Peyer's patch (tissue), 4 donors: ENCODE measurements around the gene SIX5. TPM values are rescaled to one million over a fixed set of nuclear protein-coding genes. Genes with fewer than 3 reads are reported as not detected.

Experiments used
- DNase-seq, 3 donors: peaks; one replicate each; pipeline ENCODE4 v3.0.0-alpha.2; 2017 to 2019
- H3K27ac ChIP-seq, 4 donors: fragments of 200-600 bp; sonication (generic); one replicate each; pipeline ENCODE4 v1.5.1; 2016 to 2019
- H3K27me3 ChIP-seq, 2 donors: fragments of 200-600 bp; sonication (generic); one replicate each; pipeline ENCODE4 v1.5.1; 2019
- H3K36me3 ChIP-seq, 3 donors: fragments of 200-600 bp; sonication (generic); one replicate each; pipeline ENCODE4 v1.5.1; 2016 to 2019
- H3K4me1 ChIP-seq, 4 donors: fragments of 200-600 bp; sonication (generic); one replicate each; pipeline ENCODE4 v1.5.1; 2016 to 2019
- H3K4me3 ChIP-seq, 4 donors: fragments of 200-600 bp; sonication (generic); 1 replicate in 3 of 4; 2 replicates in 1 of 4; pipeline ENCODE4 v1.5.1; 2016 to 2019; ENCODE audit warnings: mild to moderate bottlenecking in 1 of 4
- H3K9me3 ChIP-seq, 4 donors: fragments of 200-600 bp; sonication (generic); one replicate each; pipeline ENCODE4 v1.5.1; 2016 to 2019; ENCODE audit warnings: mild to moderate bottlenecking in 1 of 4
- CTCF ChIP-seq, 6 experiments: fragments of 450-650 bp in 4 of 6; fragments of 200-600 bp in 2 of 6; sonication (generic) in 1 of 6; IDR thresholded peaks; one replicate each; pipeline ENCODE4 v1.5.1; 2017 to 2019; ENCODE audit warnings: antibody characterized with exemption in 6 of 6, mild to moderate bottlenecking in 3 of 6, moderate library complexity in 1 of 6
- POLR2A ChIP-seq, 2 donors: fragments of 450-650 bp; IDR thresholded peaks; one replicate each; pipeline ENCODE4 v1.5.1; 2017; ENCODE audit warnings: antibody characterized with exemption in 2 of 2, mild to moderate bottlenecking in 2 of 2, moderate library complexity in 2 of 2
- total RNA-seq, 4 donors: library from RNA; depleted of rRNA; stranded (reverse); fragments of >200 nt; gene quantifications; one replicate each; pipeline ENCODE4 v1.1.0, GENCODE V29; 2016

SIX5 gene
- total RNA-seq, result 10 to 100 TPM in 1 of 4 donors, 1 to 10 TPM in 3; 3.3 to 11.5 (median 6.2) TPM

- Histone ChIP-seq H3K36me3 (no peaks in the 10 kb centered on the region), H3K4me1 (peaks cover 0 to 53% (median 13%) of the 10 kb centered on the region in 4 donors), H3K27me3 (no peaks in the 10 kb centered on the region), H3K27ac (peak within 1 kb of the TSS; percentile 79 to 99 (median 91)), H3K9me3 (no peaks in the 10 kb centered on the region), H3K4me3 (peak within 1 kb of the TSS; percentile 50 to 89 (median 84))
- peak in 1 of 6 experiments; percentile 4 for TF ChIP-seq CTCF (IDR thresholded peaks at IDR 0.05)
- peak; percentile 31 to 59 for TF ChIP-seq POLR2A (IDR thresholded peaks at IDR 0.05)
- peak; percentile 94 to 99 (median 99) for DNase-seq
Observed at GRCh38 chr19:45768984-45769782, at the start of gene SIX5. SIX5 (minus strand) TSS chr19:45769252; CDS start chr19:45768844, 408 bp downstream.

GRCh38 chr19:45817725-45818301, 48.8 kb upstream of the SIX5 start:
- H3K27me3 ChIP-seq, result no peaks in the 10 kb centered on the region
- TF ChIP-seq CTCF (IDR thresholded peaks at IDR 0.05), result no peak
- no peak for TF ChIP-seq POLR2A (IDR thresholded peaks at IDR 0.05)
- no peaks in the 10 kb centered on the region for H3K9me3 ChIP-seq
- H3K36me3 ChIP-seq, result peaks cover 0 to 34% (median 0%) of the 10 kb centered on the region in 3 donors
- H3K27ac ChIP-seq, result no peak overlapping the region
- peaks cover 0 to 17% (median 0%) of the 10 kb centered on the region in 4 donors for H3K4me1 ChIP-seq
- H3K4me3 ChIP-seq, result no peak overlapping the region
- no peak for DNase-seq

- H3K9me3 ChIP-seq, result no peaks in the 10 kb centered on the region
- no peaks in the 10 kb centered on the region for H3K27me3 ChIP-seq
- H3K36me3 ChIP-seq, result peaks cover 0 to 28% (median 0%) of the 10 kb centered on the region in 3 donors
- no peak overlapping the region for H3K27ac ChIP-seq
- H3K4me1 ChIP-seq, result peaks cover 0 to 17% (median 0%) of the 10 kb centered on the region in 4 donors
- no peak overlapping the region for H3K4me3 ChIP-seq
- TF ChIP-seq POLR2A (IDR thresholded peaks at IDR 0.05) (no peak), CTCF (IDR thresholded peaks at IDR 0.05) (peak; percentile 94 to 99 (median 98))
- peak; percentile 93 to 97 (median 96) for DNase-seq
Observed at GRCh38 chr19:45817010-45817724, 48.1 kb upstream of the SIX5 start.

GRCh38 chr19:45816236-45817009, 47.4 kb upstream of the SIX5 start:
- no peak for TF ChIP-seq CTCF (IDR thresholded peaks at IDR 0.05)
- no peak for TF ChIP-seq POLR2A (IDR thresholded peaks at IDR 0.05)
- no peak overlapping the region for H3K27ac ChIP-seq
- no peak overlapping the region for H3K4me3 ChIP-seq
- no peak for DNase-seq
- no peaks in the 10 kb centered on the region for H3K9me3 ChIP-seq
- H3K36me3 ChIP-seq, result peaks cover 0 to 24% (median 0%) of the 10 kb centered on the region in 3 donors
- peaks cover 0 to 17% (median 0%) of the 10 kb centered on the region in 4 donors for H3K4me1 ChIP-seq
- H3K27me3 ChIP-seq, result no peaks in the 10 kb centered on the region
